ENCODE measurements around the gene DACT3.
"Not testable (repeated sequence)": the region's sequence is repeated elsewhere in the genome, so short reads cannot be mapped to it uniquely, and the experiment has no call there.

Gene DACT3

GRCh38 chr19:46631481-46631880 is 29.5 kb downstream of the DACT3 start:
- DNase-seq, result no peak

- DNase-seq, result no peak
Observed at GRCh38 chr19:46630586-46631205, 30.3 kb downstream of the DACT3 start.

- DNase-seq, result no peak
Observed at GRCh38 chr19:46629546-46630025, 31.4 kb downstream of the DACT3 start.

GRCh38 chr19:46628970-46629369 is 32.0 kb downstream of the DACT3 start:
- DNase-seq, result not testable (repeated sequence)

- no peak for DNase-seq
Observed at GRCh38 chr19:46626446-46626845, 34.5 kb downstream of the DACT3 start.

- DNase-seq, result no peak
Observed at GRCh38 chr19:46625731-46626130, 35.3 kb downstream of the DACT3 start.

- no peak for DNase-seq
Observed at GRCh38 chr19:46624958-46625661, 35.9 kb downstream of the DACT3 start, which contains the start of gene PTGIR. TSS of gene PTGIR (minus strand) at chr19:46625089. CDS start at chr19:46624225, 864 bp downstream.

- no peak for DNase-seq
Observed at GRCh38 chr19:46623915-46624502, 37.0 kb downstream of the DACT3 start.

- no peak for DNase-seq
Observed at GRCh38 chr19:46622118-46622446, 38.9 kb downstream of the DACT3 start.

- DNase-seq, result no peak
Observed at GRCh38 chr19:46621191-46622117, 39.5 kb downstream of the DACT3 start.

GRCh38 chr19:46620716-46621115 is 40.3 kb downstream of the DACT3 start:
- no peak for DNase-seq

GRCh38 chr19:46620267-46620666 is 40.7 kb downstream of the DACT3 start:
- no peak for DNase-seq

GRCh38 chr19:46618670-46619231 is 42.2 kb downstream of the DACT3 start:
- DNase-seq, result peak; percentile 86

- DNase-seq, result peak; percentile 24
Observed at GRCh38 chr19:46617601-46618000, 43.4 kb downstream of the DACT3 start.

GRCh38 chr19:46616631-46617322 is 44.2 kb downstream of the DACT3 start:
- DNase-seq, result peak; percentile 79

- no peak for DNase-seq
Observed at GRCh38 chr19:46615966-46616365, 45.0 kb downstream of the DACT3 start.

- peak; percentile 64 for DNase-seq
Observed at GRCh38 chr19:46614114-46614722, 46.8 kb downstream of the DACT3 start.

- DNase-seq, result no peak
Observed at GRCh38 chr19:46613525-46613924, 47.5 kb downstream of the DACT3 start.

GRCh38 chr19:46611776-46612175 is 49.2 kb downstream of the DACT3 start:
- no peak for DNase-seq

GRCh38 chr19:46610851-46611770 is 49.9 kb downstream of the DACT3 start:
- no peak for DNase-seq

GRCh38 chr19:46610413-46610775 is 50.6 kb downstream of the DACT3 start:
- DNase-seq, result no peak
